H9 (cell line): ENCODE data around the gene DDI2. TPM values are rescaled to one million over a fixed set of nuclear protein-coding genes. Genes with fewer than 3 reads are reported as not detected.

ENCODE experiments used
- DNase-seq: peaks from one replicate; pipeline ENCODE4 v3.0.0-alpha.2; 2017
- H2AFZ ChIP-seq: one replicate; pipeline ENCODE4 v1.6.1; 2013; ENCODE audit warnings: mild to moderate bottlenecking, low read length, control low read depth, moderate library complexity
- H2AK5ac ChIP-seq: 2 replicates; pipeline ENCODE4 v1.6.1; 2013; ENCODE audit warnings: low read length, control low read depth, mixed read lengths; ENCODE audit not compliant: insufficient read length
- H2BK120ac ChIP-seq: one replicate; pipeline ENCODE4 v1.6.1; 2013; ENCODE audit warnings: low read depth, mild to moderate bottlenecking, low read length, control low read depth, inconsistent platforms; ENCODE audit not compliant: poor library complexity, severe bottlenecking
- H2BK12ac ChIP-seq: 2 replicates; pipeline ENCODE4 v1.6.1; 2013; ENCODE audit warnings: low read length, control low read depth, mixed read lengths, low read depth; ENCODE audit not compliant: insufficient read length
- H2BK15ac ChIP-seq: 2 replicates; pipeline ENCODE4 v1.6.1; 2013; ENCODE audit warnings: low read depth, low read length, control low read depth
- H2BK20ac ChIP-seq: one replicate; pipeline ENCODE4 v1.6.1; 2013; ENCODE audit warnings: low read depth, mild to moderate bottlenecking, low read length, control low read depth, inconsistent platforms; ENCODE audit not compliant: poor library complexity, severe bottlenecking
- H2BK5ac ChIP-seq: 2 replicates; pipeline ENCODE4 v1.6.1; 2013; ENCODE audit warnings: low read length, control low read depth, mixed read lengths; ENCODE audit not compliant: insufficient read length
- H3K14ac ChIP-seq: 2 replicates; pipeline ENCODE4 v1.6.1; 2013; ENCODE audit warnings: low read length, control low read depth; ENCODE audit not compliant: insufficient read depth
- H3K18ac ChIP-seq: 2 replicates; pipeline ENCODE4 v1.6.1; 2013; ENCODE audit warnings: low read depth, mild to moderate bottlenecking, mixed read lengths, low read length, control low read depth; ENCODE audit not compliant: insufficient read length
- H3K23ac ChIP-seq: 2 replicates; pipeline ENCODE4 v1.6.1; 2013; ENCODE audit warnings: low read length, control low read depth, mixed read lengths, low read depth; ENCODE audit not compliant: insufficient read length
- H3K23me2 ChIP-seq: 2 replicates; pipeline ENCODE4 v1.6.1; 2013; ENCODE audit warnings: low read depth, mild to moderate bottlenecking, mixed read lengths, low read length, control low read depth; ENCODE audit not compliant: insufficient read length, poor library complexity, severe bottlenecking
- H3K27ac ChIP-seq: 2 replicates; pipeline ENCODE4 v1.5.1; 2013; ENCODE audit warnings: low read length, control low read depth, mixed read lengths, low read depth; ENCODE audit not compliant: insufficient read length
- H3K27me3 ChIP-seq: 2 replicates; pipeline ENCODE4 v1.6.1; 2013; ENCODE audit warnings: low read length, control low read depth, inconsistent platforms; ENCODE audit not compliant: insufficient read depth
- H3K4ac ChIP-seq: 2 replicates; pipeline ENCODE4 v1.6.1; 2013; ENCODE audit warnings: low read depth, mild to moderate bottlenecking, control low read depth, inconsistent platforms, low read length, moderate library complexity
- H3K4me1 ChIP-seq: 2 replicates; pipeline ENCODE4 v1.6.1; 2013; ENCODE audit warnings: low read length, control low read depth, inconsistent platforms; ENCODE audit not compliant: insufficient read depth
- H3K4me2 ChIP-seq: 2 replicates; pipeline ENCODE4 v1.6.1; 2013; ENCODE audit warnings: low read length, control low read depth, mixed read lengths; ENCODE audit not compliant: insufficient read length, insufficient read depth
- H3K56ac ChIP-seq: 2 replicates; pipeline ENCODE4 v1.6.1; 2013; ENCODE audit warnings: low read depth, mild to moderate bottlenecking, mixed read lengths, low read length, control low read depth; ENCODE audit not compliant: insufficient read length
- H3K79me1 ChIP-seq: 2 replicates; pipeline ENCODE4 v1.6.1; 2013; ENCODE audit warnings: low read depth, mild to moderate bottlenecking, moderate library complexity, low read length, control low read depth, inconsistent platforms; ENCODE audit not compliant: insufficient read depth, poor library complexity, severe bottlenecking
- H3K79me2 ChIP-seq: 2 replicates; pipeline ENCODE4 v1.6.1; 2013; ENCODE audit warnings: low read length, control low read depth, inconsistent platforms; ENCODE audit not compliant: insufficient read depth
- H3K9ac ChIP-seq: 2 replicates; pipeline ENCODE4 v1.6.1; 2013; ENCODE audit warnings: low read length, control low read depth, mixed read lengths; ENCODE audit not compliant: insufficient read length; ENCODE audit errors: extremely low read depth
- H3K9me3 ChIP-seq: one replicate; pipeline ENCODE4 v1.6.1; 2013; ENCODE audit warnings: low read depth, low read length, inconsistent platforms; ENCODE audit not compliant: control insufficient read depth
- H3T11ph ChIP-seq: one replicate; pipeline ENCODE4 v1.6.1; 2013; ENCODE audit warnings: mild to moderate bottlenecking, low read length, control low read depth, inconsistent platforms
- H4K20me1 ChIP-seq: one replicate; pipeline ENCODE4 v1.6.1; 2013; ENCODE audit not compliant: control insufficient read depth, insufficient read length, insufficient read depth
- H4K5ac ChIP-seq: 2 replicates; pipeline ENCODE4 v1.6.1; 2013; ENCODE audit warnings: low read depth, mild to moderate bottlenecking, mixed read lengths, low read length, control low read depth; ENCODE audit not compliant: insufficient read length
- H4K8ac ChIP-seq: replicated peaks from 2 replicates; pipeline ENCODE4 v1.6.1; 2013; ENCODE audit warnings: low read length, control low read depth, mixed read lengths, low read depth; ENCODE audit not compliant: insufficient read length
- H4K91ac ChIP-seq: 2 replicates; pipeline ENCODE4 v1.6.1; 2013; ENCODE audit warnings: low read depth, mild to moderate bottlenecking, moderate library complexity, mixed read lengths, low read length, control low read depth; ENCODE audit not compliant: insufficient read length
- H3K27ac Mint-ChIP-seq, 3 experiments: 2 replicates in 2 of 3; 3 replicates in 1 of 3; pipeline ENCODE4 v1.8.0; 2020 to 2021; ENCODE audit warnings: mixed read lengths in 3 of 3, mild to moderate bottlenecking in 1 of 3, moderate library complexity in 1 of 3
- H3K27me3 Mint-ChIP-seq: 2 replicates; pipeline ENCODE4 v1.8.0; 2021; ENCODE audit warnings: low read depth, mild to moderate bottlenecking, moderate library complexity, mixed read lengths
- H3K36me3 Mint-ChIP-seq, 3 experiments: 2 replicates in 2 of 3; 3 replicates in 1 of 3; pipeline ENCODE4 v1.8.0; 2020 to 2021; ENCODE audit warnings: low read depth in 3 of 3, mixed read lengths in 3 of 3; ENCODE audit not compliant: insufficient read depth in 1 of 3
- H3K4me1 Mint-ChIP-seq, 2 experiments: 2 replicates each; pipeline ENCODE4 v1.8.0; 2020; ENCODE audit warnings: mixed read lengths in 2 of 2
- H3K4me3 Mint-ChIP-seq, 2 experiments: 2 replicates in 1 of 2; 3 replicates in 1 of 2; pipeline ENCODE4 v1.8.0; 2020 to 2021; ENCODE audit warnings: mild to moderate bottlenecking in 2 of 2, mixed read lengths in 2 of 2, moderate library complexity in 1 of 2
- H3K9me3 Mint-ChIP-seq, 2 experiments: 2 replicates in 1 of 2; 3 replicates in 1 of 2; pipeline ENCODE4 v1.8.0; 2020; ENCODE audit warnings: mild to moderate bottlenecking in 2 of 2, mixed read lengths in 2 of 2, moderate library complexity in 1 of 2
- CTCF ChIP-seq: fragments of 200-600 bp; sonication (generic); conservative IDR thresholded peaks from 3 replicates; pipeline ENCODE4 v1.8.0; 2021; ENCODE audit warnings: antibody characterized with exemption, mild to moderate bottlenecking
- WGBS: extraction: QIAGEN DNeasy Blood & Tissue Kit; methylation state at CpG from one replicate; pipeline ENCODE4 v1.1.7; 2013; ENCODE audit warnings: missing lambda C conversion rate, low lambda C conversion rate, mixed read lengths; ENCODE audit not compliant: insufficient read length; ENCODE audit errors: extremely low coverage; 5-methylcytosine and 5-hydroxymethylcytosine counted together
- total RNA-seq: library from RNA; stranded (reverse); gene quantifications from 2 replicates; pipeline ENCODE4 v1.2.1, GENCODE V29; 2021

DDI2 gene
- total RNA-seq, 1 experiment from 2014 or later, result 45.0 TPM

DNA sequence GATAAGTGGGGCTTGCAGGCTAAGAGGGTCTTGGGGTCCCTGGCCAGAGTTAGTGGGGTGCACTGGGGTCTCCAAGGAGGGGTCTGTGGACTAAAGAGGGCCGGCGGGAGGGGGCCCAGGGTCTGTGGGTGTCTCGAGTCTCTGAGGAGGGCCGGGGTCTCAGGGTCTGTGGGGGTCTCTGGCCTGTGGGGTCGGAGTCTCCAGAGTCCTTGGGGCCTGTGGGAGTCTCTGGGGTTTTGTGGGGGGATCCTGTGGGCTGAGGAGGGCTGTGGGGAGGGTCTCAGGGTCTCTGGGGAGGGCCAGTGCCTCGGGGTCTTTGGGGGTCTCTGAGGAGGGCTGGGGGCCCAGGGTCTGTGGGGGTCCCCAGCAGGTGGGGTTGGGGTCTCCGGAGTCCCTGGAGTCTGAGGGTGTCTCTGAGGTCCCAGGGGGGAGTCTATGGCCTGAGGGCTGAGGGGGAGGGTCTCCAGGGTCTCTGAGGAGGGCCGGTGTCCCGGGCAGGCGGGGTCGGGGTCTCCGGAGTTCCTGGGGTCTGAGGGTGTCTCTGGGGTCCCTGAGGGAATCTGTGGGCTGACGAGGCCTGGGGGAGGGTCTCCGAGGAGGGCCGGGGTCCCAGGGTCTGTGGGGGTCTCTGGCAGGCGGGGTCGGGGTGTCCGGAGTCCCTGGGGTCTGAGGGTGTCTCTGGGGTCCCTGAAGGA is 66.2 kb downstream of the DDI2 start:
- Histone ChIP-seq H3K23me2 (peaks cover 5% of the 10 kb centered on the region), H2BK20ac (no peak overlapping the region), H3K56ac (no peak overlapping the region), H3K9ac (peak overlapping the region; percentile 13), H2AFZ (no peak overlapping the region), H2BK120ac (no peak overlapping the region), H3K79me2 (peaks cover 4% of the 10 kb centered on the region; the same call in 1 of the 2 replicates), H3K9me3 (no peaks in the 10 kb centered on the region), H3K14ac (peak overlapping the region; percentile 90; the same call in 1 of the 2 replicates), H4K5ac (no peak overlapping the region), H2AK5ac (no peak overlapping the region), H3K18ac (peak overlapping the region; percentile 81), H4K20me1 (no peaks in the 10 kb centered on the region), H3K79me1 (peaks cover 4% of the 10 kb centered on the region), H3K27me3 (no peaks in the 10 kb centered on the region), H2BK15ac (no peak overlapping the region; the same call in 1 of the 2 replicates), H2BK12ac (peak overlapping the region; percentile 71), H2BK5ac (no peak overlapping the region), H3K27ac (no peak overlapping the region), H3K4me1 (peaks cover 3% of the 10 kb centered on the region; the same call in 1 of the 2 replicates), H3K23ac (no peak overlapping the region), H3K4ac (peak overlapping the region; percentile 79; the same call in 1 of the 2 replicates), H4K8ac (no peak overlapping the region), H3T11ph (no peak overlapping the region), H4K91ac (peak overlapping the region; percentile 41), H3K4me2 (peak overlapping the region; percentile 31)
- H3K36me3 Mint-ChIP-seq, result peaks cover 0 to 6% (median 3%) of the 10 kb centered on the region in 3 experiments; a peak in 4 of 7 replicates
- peak overlapping the region in 2 of 3 experiments; percentile 77 to 87; a peak in 2 of 7 replicates for H3K27ac Mint-ChIP-seq
- peaks cover 18 to 21% of the 10 kb centered on the region in 2 experiments for H3K4me1 Mint-ChIP-seq
- no peaks in the 10 kb centered on the region for H3K27me3 Mint-ChIP-seq
- peaks cover 2% of the 10 kb centered on the region in 2 experiments; a peak in 3 of 5 replicates for H3K9me3 Mint-ChIP-seq
- no peak for TF ChIP-seq CTCF
- peak overlapping the region; percentile 62 to 82 for H3K4me3 Mint-ChIP-seq
- no peak for DNase-seq
- no CpG with 5 or more reads among the region's 18 CpGs for WGBS
